T-helper 1 cell treated with Interleukin-12 subunit alpha and Interleukin-12 subunit beta and Interleukin-4 antibody, amounts not matched to agents 30 ng/mL and 1 ng/mL, for 36 hours (primary cell): ENCODE measurements around the gene GCC1. TPM values are rescaled to one million over a fixed set of nuclear protein-coding genes. Genes with fewer than 3 reads are reported as not detected.
"Not testable (repeated sequence)": the region's sequence is repeated elsewhere in the genome, so short reads cannot be mapped to it uniquely, and the experiment has no call there.

Source experiments
- intact Hi-C: fragments of 100-400 bp; cut with micrococcal nuclease; formaldehyde crosslinking; loops from one replicate; pipeline ENCODE4 v1.15.1; 2024
- total RNA-seq: library from RNA; stranded (reverse); gene quantifications from 2 replicates; pipeline ENCODE4 v1.2.3, GENCODE V29; 2022

Gene GCC1
- total RNA-seq, 1 donor from 2014 or later = 20.7 TPM

GRCh38 chr7:127591189-127591588 is 5.8 kb upstream of the GCC1 start:
- intact Hi-C loops = no loop called here

- intact Hi-C loops = loop anchor here (2.0 to 10.0 kb wide), 8 partner anchors 243 to 1635 kb away; partner anchors contain the start of genes AHCYL2, ATP6V1F, GRM8 and IMPDH1
Measured at GRCh38 chr7:127589896-127590295, 4.5 kb upstream of the GCC1 start.

- intact Hi-C loops = loop anchor here (1.0 to 10.0 kb wide), 12 partner anchors 197 to 1636 kb away; partner anchors contain the start of genes AHCYL2, ATP6V1F, GRM8 and HILPDA
Measured at GRCh38 chr7:127588697-127589482, 3.5 kb upstream of the GCC1 start.

GRCh38 chr7:127588019-127588696 is 2.8 kb upstream of the GCC1 start, which contains the start of gene ARF5:
TSS of gene ARF5 (plus strand) at chr7:127588411. CDS start at chr7:127588499, 88 bp downstream.
- intact Hi-C loops = loop anchor here (1.0 to 10.0 kb wide), 12 partner anchors 196 to 1637 kb away; partner anchors contain the start of genes AHCYL2, ATP6V1F, GRM8 and HILPDA

GRCh38 chr7:127587663-127588018 is 2.2 kb upstream of the GCC1 start:
- intact Hi-C loops = loop anchor here (1.0 to 10.0 kb wide), 12 partner anchors 195 to 1637 kb away; partner anchors contain the start of genes AHCYL2, ATP6V1F, GRM8 and HILPDA

- intact Hi-C loops = loop anchor here (5.0 to 10.0 kb wide), 6 partner anchors 239 to 1276 kb away; partner anchors contain the start of genes ATP6V1F, GRM8 and IMPDH1
Measured at GRCh38 chr7:127586346-127586745, 950 bp upstream of the GCC1 start.

GRCh38 chr7:127584648-127585043 is 750 bp downstream of the GCC1 start:
- intact Hi-C loops = loop anchor here (1.0 to 10.0 kb wide), 12 partner anchors 68 to 1470 kb away; partner anchors contain the start of genes ATP6V1F, GRM8, IMPDH1 and SND1

GRCh38 chr7:127582361-127582760 is 3.0 kb downstream of the GCC1 start:
- intact Hi-C loops = loop anchor here (10.0 kb wide), 1 partner anchor 622 kb away; no protein-coding TSS in a partner anchor

- intact Hi-C loops = loop anchor here (10.0 kb wide), 1 partner anchor 623 kb away; no protein-coding TSS in a partner anchor
Measured at GRCh38 chr7:127581716-127582115, 3.7 kb downstream of the GCC1 start.

GRCh38 chr7:127580612-127581011 is 4.8 kb downstream of the GCC1 start:
- intact Hi-C loops = loop anchor here (10.0 kb wide), 1 partner anchor 624 kb away; no protein-coding TSS in a partner anchor

GRCh38 chr7:127578711-127579275 is 6.6 kb downstream of the GCC1 start:
- intact Hi-C loops = no loop called here

GRCh38 chr7:127578036-127578684 is 7.2 kb downstream of the GCC1 start:
- intact Hi-C loops = no loop called here

GRCh38 chr7:127571741-127572505 is 13.5 kb downstream of the GCC1 start:
- intact Hi-C loops = no loop called here

GRCh38 chr7:127568034-127568433 is 17.4 kb downstream of the GCC1 start:
- intact Hi-C loops = not testable (repeated sequence)

- intact Hi-C loops = no loop called here
Measured at GRCh38 chr7:127566242-127566641, 19.2 kb downstream of the GCC1 start.

GRCh38 chr7:127557803-127558202 is 27.6 kb downstream of the GCC1 start:
- intact Hi-C loops = no loop called here

- intact Hi-C loops = no loop called here
Measured at GRCh38 chr7:127556404-127556803, 29.0 kb downstream of the GCC1 start.

- intact Hi-C loops = no loop called here
Measured at GRCh38 chr7:127551941-127552340, 33.5 kb downstream of the GCC1 start.

GRCh38 chr7:127550247-127550646 is 35.1 kb downstream of the GCC1 start:
- intact Hi-C loops = no loop called here

- intact Hi-C loops = no loop called here
Measured at GRCh38 chr7:127546313-127546712, 39.1 kb downstream of the GCC1 start.
